ENCODE data around the gene SLC16A9.

Gene SLC16A9

DNA sequence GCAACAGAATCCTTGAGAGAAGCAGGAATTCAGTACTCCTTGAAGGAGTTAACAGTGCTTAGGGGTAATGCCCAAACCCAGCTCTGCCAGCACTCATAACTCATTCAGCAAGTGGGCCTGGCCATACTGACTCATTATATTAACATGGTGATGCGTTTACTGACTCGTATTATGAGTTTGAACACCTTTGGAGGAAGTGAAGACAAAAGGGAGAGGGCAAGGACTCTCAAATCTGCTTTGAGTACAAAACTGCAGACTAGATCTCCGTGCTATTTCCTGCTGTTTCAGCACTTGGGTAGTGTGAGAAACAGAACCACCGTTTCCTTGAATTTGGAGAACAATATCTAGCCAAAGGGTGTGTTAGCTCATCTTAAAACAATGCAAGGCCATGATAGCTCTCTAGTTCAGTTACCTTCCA lies 30.8 kb downstream of the SLC16A9 start (continued):
- TF ChIP-seq ZFP30 (CRISPR knock-in tag; IDR thresholded peaks at IDR 0.05) = no peak
- TF ChIP-seq, protein P1, sequence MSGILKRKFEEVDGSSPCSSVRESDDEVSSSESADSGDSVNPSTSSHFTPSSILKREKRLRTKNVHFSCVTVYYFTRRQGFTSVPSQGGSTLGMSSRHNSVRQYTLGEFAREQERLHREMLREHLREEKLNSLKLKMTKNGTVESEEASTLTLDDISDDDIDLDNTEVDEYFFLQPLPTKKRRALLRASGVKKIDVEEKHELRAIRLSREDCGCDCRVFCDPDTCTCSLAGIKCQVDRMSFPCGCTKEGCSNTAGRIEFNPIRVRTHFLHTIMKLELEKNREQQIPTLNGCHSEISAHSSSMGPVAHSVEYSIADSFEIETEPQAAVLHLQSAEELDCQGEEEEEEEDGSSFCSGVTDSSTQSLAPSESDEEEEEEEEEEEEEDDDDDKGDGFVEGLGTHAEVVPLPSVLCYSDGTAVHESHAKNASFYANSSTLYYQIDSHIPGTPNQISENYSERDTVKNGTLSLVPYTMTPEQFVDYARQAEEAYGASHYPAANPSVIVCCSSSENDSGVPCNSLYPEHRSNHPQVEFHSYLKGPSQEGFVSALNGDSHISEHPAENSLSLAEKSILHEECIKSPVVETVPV (CRISPR knock-in tag; IDR thresholded peaks at IDR 0.05) = no peak
- no peak for TF ChIP-seq SNAI2 (CRISPR knock-in tag; IDR thresholded peaks at IDR 0.05)

DNA sequence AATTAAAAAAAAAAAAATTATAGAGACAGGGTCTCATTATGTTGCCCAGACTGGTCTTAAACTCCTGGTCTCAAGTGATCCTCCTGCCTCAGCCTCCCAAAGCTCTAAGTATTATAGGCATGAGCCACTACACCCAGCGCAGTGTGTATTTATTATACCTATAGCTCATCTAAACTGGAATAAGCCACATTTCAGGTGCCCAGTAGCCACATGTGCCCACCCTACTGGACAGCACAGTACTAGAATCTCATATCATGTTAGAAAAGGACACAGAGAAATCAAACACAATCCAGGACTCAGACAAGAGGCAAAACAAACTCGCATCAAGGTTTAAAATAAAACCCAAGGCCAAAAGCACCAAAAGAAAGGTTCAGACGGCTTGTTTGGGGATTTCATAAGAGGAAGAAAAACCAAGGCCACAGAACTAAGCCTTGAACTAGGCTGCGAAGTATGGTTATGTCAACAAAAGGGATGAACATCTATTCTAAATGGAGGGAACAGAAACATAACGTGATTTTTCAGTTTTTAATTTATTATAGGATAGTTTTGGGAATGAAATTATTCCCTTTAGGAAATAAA lies 32.3 kb downstream of the SLC16A9 start:
- no peak for TF ChIP-seq TCF4 (CRISPR knock-in tag; IDR thresholded peaks at IDR 0.05; ENCODE audit: borderline replicate concordance)
- ATAC-seq = no peak

DNA sequence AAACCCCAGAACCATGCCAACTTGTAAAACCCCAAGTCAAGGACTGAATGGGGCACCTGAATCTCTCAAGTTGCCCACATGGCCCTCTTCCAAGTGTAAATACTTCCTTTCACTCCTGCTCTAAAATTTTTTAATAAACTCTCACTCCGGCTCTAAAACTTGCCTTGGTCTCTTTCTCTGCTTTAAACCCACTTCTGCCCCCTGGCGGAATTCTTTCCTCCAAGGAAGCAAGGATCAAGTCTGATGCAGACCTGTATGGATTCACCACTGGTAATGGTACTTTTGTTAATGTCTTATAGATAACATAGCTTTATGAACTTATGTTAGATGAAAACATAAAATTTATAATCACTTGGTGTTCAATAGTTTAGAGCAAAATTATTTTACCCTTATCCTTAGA lies 33.8 kb downstream of the SLC16A9 start:
- no peak for TF ChIP-seq SNAI2 (CRISPR knock-in tag; IDR thresholded peaks at IDR 0.05)
- no peak for TF ChIP-seq ZFP30 (CRISPR knock-in tag; IDR thresholded peaks at IDR 0.05)
- TF ChIP-seq OSR1 (CRISPR knock-in tag; IDR thresholded peaks at IDR 0.05) = no peak
- no peak for TF ChIP-seq ZFP3 (CRISPR knock-in tag; IDR thresholded peaks at IDR 0.05)
- TF ChIP-seq, protein P2, sequence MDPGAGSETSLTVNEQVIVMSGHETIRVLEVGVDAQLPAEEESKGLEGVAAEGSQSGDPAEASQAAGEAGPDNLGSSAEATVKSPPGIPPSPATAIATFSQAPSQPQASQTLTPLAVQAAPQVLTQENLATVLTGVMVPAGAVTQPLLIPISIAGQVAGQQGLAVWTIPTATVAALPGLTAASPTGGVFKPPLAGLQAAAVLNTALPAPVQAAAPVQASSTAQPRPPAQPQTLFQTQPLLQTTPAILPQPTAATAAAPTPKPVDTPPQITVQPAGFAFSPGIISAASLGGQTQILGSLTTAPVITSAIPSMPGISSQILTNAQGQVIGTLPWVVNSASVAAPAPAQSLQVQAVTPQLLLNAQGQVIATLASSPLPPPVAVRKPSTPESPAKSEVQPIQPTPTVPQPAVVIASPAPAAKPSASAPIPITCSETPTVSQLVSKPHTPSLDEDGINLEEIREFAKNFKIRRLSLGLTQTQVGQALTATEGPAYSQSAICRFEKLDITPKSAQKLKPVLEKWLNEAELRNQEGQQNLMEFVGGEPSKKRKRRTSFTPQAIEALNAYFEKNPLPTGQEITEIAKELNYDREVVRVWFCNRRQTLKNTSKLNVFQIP (CRISPR knock-in tag; IDR thresholded peaks at IDR 0.05; ENCODE audit: borderline replicate concordance, low read depth) = no peak
- no peak for TF ChIP-seq PPARA (CRISPR knock-in tag; IDR thresholded peaks at IDR 0.05; ENCODE audit: borderline replicate concordance)
- no peak for TF ChIP-seq ZNF565 (CRISPR knock-in tag; conservative IDR thresholded peaks at IDR 0.05; ENCODE audit: low read depth)
- no peak for TF ChIP-seq BACH2 (CRISPR knock-in tag; IDR thresholded peaks at IDR 0.05; ENCODE audit: borderline replicate concordance)
- no peak for TF ChIP-seq ZNF8 (CRISPR knock-in tag; IDR thresholded peaks at IDR 0.05)
- no peak for TF ChIP-seq CSDC2 (CRISPR knock-in tag; IDR thresholded peaks at IDR 0.05)
- no peak for TF ChIP-seq ZC3H10 (CRISPR knock-in tag; IDR thresholded peaks at IDR 0.05)
- no peak for TF ChIP-seq ESRRG (CRISPR knock-in tag; IDR thresholded peaks at IDR 0.05)
- TF ChIP-seq, protein P3, sequence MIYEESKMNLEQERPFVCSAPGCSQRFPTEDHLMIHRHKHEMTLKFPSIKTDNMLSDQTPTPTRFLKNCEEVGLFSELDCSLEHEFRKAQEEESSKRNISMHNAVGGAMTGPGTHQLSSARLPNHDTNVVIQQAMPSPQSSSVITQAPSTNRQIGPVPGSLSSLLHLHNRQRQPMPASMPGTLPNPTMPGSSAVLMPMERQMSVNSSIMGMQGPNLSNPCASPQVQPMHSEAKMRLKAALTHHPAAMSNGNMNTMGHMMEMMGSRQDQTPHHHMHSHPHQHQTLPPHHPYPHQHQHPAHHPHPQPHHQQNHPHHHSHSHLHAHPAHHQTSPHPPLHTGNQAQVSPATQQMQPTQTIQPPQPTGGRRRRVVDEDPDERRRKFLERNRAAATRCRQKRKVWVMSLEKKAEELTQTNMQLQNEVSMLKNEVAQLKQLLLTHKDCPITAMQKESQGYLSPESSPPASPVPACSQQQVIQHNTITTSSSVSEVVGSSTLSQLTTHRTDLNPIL (CRISPR knock-in tag; IDR thresholded peaks at IDR 0.05; ENCODE audit: low read depth) = no peak
- TF ChIP-seq GLIS3 (CRISPR knock-in tag; IDR thresholded peaks at IDR 0.05) = no peak
- TF ChIP-seq RARB (CRISPR knock-in tag; IDR thresholded peaks at IDR 0.05) = no peak
- no peak for TF ChIP-seq ZNF70 (CRISPR knock-in tag; IDR thresholded peaks at IDR 0.05)
- no peak for TF ChIP-seq TCF4 (CRISPR knock-in tag; IDR thresholded peaks at IDR 0.05; ENCODE audit: borderline replicate concordance)
- TF ChIP-seq, protein P4, sequence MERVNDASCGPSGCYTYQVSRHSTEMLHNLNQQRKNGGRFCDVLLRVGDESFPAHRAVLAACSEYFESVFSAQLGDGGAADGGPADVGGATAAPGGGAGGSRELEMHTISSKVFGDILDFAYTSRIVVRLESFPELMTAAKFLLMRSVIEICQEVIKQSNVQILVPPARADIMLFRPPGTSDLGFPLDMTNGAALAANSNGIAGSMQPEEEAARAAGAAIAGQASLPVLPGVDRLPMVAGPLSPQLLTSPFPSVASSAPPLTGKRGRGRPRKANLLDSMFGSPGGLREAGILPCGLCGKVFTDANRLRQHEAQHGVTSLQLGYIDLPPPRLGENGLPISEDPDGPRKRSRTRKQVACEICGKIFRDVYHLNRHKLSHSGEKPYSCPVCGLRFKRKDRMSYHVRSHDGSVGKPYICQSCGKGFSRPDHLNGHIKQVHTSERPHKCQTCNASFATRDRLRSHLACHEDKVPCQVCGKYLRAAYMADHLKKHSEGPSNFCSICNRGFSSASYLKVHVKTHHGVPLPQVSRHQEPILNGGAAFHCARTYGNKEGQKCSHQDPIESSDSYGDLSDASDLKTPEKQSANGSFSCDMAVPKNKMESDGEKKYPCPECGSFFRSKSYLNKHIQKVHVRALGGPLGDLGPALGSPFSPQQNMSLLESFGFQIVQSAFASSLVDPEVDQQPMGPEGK (CRISPR knock-in tag; IDR thresholded peaks at IDR 0.05; ENCODE audit: borderline replicate concordance) = no peak
- ATAC-seq = no peak

DNA sequence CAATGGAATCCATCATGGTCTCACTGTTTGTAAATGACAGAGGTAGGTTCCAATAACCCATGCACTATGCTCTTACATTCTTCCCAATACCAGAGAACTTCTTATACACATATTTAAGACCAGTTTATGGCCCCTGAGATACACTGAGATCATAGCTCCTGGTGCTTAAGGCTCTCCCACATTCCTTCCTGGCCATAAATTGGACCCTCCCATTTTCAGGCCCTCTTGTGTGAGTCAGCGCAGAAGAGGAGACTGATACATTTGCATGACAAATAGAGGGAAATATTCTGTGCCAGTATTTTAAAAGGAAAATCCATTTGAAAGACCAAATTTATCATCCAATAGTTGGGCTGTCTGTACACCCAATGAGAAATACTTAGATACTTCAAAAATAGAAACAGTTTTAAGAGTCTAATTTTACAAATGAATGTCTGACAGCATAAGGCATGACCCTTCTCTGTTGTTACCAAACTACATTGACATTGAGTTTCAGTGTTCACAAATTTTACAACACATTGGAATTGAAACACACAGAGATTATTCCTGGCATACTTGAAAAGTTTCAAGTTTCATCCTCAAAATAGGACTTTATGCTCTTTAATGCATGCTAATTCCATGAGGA lies 35.3 kb downstream of the SLC16A9 start:
- ATAC-seq = peak; percentile 92
- TF ChIP-seq SNAI2 (CRISPR knock-in tag; IDR thresholded peaks at IDR 0.05) = no peak
- TF ChIP-seq OSR1 (CRISPR knock-in tag; IDR thresholded peaks at IDR 0.05) = no peak
- TF ChIP-seq BACH2 (CRISPR knock-in tag; IDR thresholded peaks at IDR 0.05; ENCODE audit: borderline replicate concordance) = no peak
- no peak for TF ChIP-seq ARNTL (CRISPR knock-in tag; IDR thresholded peaks at IDR 0.05; ENCODE audit: borderline replicate concordance, low read depth)
- TF ChIP-seq PPARA (CRISPR knock-in tag; IDR thresholded peaks at IDR 0.05; ENCODE audit: borderline replicate concordance) = no peak
- TF ChIP-seq ZNF565 (CRISPR knock-in tag; conservative IDR thresholded peaks at IDR 0.05; ENCODE audit: low read depth) = no peak
- TF ChIP-seq, protein P2 (CRISPR knock-in tag; IDR thresholded peaks at IDR 0.05; ENCODE audit: borderline replicate concordance, low read depth) = no peak
- TF ChIP-seq ZNF8 (CRISPR knock-in tag; IDR thresholded peaks at IDR 0.05) = no peak
- TF ChIP-seq, protein P3 (CRISPR knock-in tag; IDR thresholded peaks at IDR 0.05; ENCODE audit: low read depth) = no peak
- no peak for TF ChIP-seq ESRRG (CRISPR knock-in tag; IDR thresholded peaks at IDR 0.05)
- TF ChIP-seq ISL1 (CRISPR knock-in tag; IDR thresholded peaks at IDR 0.05) = no peak
- TF ChIP-seq, protein P5, sequence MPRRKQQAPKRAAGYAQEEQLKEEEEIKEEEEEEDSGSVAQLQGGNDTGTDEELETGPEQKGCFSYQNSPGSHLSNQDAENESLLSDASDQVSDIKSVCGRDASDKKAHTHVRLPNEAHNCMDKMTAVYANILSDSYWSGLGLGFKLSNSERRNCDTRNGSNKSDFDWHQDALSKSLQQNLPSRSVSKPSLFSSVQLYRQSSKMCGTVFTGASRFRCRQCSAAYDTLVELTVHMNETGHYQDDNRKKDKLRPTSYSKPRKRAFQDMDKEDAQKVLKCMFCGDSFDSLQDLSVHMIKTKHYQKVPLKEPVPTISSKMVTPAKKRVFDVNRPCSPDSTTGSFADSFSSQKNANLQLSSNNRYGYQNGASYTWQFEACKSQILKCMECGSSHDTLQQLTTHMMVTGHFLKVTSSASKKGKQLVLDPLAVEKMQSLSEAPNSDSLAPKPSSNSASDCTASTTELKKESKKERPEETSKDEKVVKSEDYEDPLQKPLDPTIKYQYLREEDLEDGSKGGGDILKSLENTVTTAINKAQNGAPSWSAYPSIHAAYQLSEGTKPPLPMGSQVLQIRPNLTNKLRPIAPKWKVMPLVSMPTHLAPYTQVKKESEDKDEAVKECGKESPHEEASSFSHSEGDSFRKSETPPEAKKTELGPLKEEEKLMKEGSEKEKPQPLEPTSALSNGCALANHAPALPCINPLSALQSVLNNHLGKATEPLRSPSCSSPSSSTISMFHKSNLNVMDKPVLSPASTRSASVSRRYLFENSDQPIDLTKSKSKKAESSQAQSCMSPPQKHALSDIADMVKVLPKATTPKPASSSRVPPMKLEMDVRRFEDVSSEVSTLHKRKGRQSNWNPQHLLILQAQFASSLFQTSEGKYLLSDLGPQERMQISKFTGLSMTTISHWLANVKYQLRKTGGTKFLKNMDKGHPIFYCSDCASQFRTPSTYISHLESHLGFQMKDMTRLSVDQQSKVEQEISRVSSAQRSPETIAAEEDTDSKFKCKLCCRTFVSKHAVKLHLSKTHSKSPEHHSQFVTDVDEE (CRISPR knock-in tag; IDR thresholded peaks at IDR 0.05) = no peak
- no peak for TF ChIP-seq CSDC2 (CRISPR knock-in tag; IDR thresholded peaks at IDR 0.05)
